ENCODE results near the gene GRIN3A.

- TF ChIP-seq USF1 (IDR thresholded peaks at IDR 0.05) (no peak), EP300 (IDR thresholded peaks at IDR 0.05; ENCODE audit: borderline replicate concordance) (no peak), ZBTB7A (IDR thresholded peaks at IDR 0.05; ENCODE audit: low read depth) (no peak), YY1 (IDR thresholded peaks at IDR 0.05; ENCODE audit: low read depth) (no peak), CREB1 (IDR thresholded peaks at IDR 0.05; ENCODE audit: low read depth) (no peak), FOXM1 (IDR thresholded peaks at IDR 0.05; ENCODE audit: borderline replicate concordance, low read depth) (no peak), RAD21 (IDR thresholded peaks at IDR 0.05; ENCODE audit: low read depth) (no peak), REST (IDR thresholded peaks at IDR 0.05; ENCODE audit: low read depth) (no peak), EGR1 (IDR thresholded peaks at IDR 0.05) (no peak), TCF12 (IDR thresholded peaks at IDR 0.05; ENCODE audit: low read depth) (no peak), TEAD4 (IDR thresholded peaks at IDR 0.05) (no peak), TAF1 (IDR thresholded peaks at IDR 0.05; ENCODE audit: low read depth) (no peak), MAX (IDR thresholded peaks at IDR 0.05) (no peak), CEBPB (IDR thresholded peaks at IDR 0.05) (no peak)
Measured at GRCh38 chr9:101625876-101626275, 112.6 kb downstream of the GRIN3A start.
